GM18858 (cell line): ENCODE data around the gene HRH3.

Experiments used
- ATAC-seq: cut with Tn5 transposase; IDR thresholded peaks from one replicate; pipeline ENCODE4 v1.9.1; 2021; ENCODE audit not compliant: unreplicated experiment

The HRH3 gene

DNA sequence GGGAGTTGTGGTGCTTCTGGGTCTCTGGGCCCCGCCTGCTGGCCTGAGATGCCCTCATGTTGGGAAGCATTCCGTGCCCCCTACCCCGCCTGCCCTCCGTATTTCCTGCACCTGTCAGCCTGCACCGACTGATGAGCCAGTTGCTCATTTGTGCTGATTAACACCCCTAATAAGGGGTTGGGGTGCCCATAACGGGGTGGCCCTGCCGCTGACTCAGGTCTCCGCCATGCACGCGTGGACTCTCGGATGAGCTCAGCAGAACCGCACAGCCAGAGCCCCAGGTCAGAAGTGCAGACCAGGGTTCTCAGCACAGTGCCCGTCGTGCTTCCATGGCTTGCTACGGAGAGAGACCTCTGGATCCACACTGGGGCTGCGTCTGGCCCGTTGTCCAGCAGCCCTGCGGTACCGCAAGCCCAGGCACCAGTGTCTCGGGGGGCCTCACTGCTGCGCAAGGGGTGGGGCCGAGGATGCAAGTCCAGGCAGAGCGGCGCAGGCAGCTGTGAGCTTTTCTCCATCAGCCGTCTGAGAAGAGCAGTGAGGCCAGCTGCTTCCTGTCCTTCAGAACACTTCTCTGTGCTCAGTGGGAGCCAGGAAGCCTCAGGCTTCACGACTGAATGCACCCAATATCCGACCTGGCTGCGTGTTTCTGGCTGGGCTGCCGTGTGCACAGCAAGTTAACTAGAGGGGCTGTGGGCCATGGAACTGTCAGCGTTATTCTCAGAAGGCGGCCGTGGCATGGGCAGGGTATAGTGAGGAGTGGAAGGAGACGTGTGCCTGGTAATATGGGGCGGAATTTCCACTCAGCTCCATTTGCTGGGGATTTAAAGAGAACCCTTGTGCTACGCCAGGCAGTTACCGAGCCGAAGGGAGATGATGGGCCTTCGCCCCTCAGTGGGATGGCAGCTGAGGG is 18.6 kb downstream of the HRH3 start:
- ATAC-seq: peak; percentile 62

DNA sequence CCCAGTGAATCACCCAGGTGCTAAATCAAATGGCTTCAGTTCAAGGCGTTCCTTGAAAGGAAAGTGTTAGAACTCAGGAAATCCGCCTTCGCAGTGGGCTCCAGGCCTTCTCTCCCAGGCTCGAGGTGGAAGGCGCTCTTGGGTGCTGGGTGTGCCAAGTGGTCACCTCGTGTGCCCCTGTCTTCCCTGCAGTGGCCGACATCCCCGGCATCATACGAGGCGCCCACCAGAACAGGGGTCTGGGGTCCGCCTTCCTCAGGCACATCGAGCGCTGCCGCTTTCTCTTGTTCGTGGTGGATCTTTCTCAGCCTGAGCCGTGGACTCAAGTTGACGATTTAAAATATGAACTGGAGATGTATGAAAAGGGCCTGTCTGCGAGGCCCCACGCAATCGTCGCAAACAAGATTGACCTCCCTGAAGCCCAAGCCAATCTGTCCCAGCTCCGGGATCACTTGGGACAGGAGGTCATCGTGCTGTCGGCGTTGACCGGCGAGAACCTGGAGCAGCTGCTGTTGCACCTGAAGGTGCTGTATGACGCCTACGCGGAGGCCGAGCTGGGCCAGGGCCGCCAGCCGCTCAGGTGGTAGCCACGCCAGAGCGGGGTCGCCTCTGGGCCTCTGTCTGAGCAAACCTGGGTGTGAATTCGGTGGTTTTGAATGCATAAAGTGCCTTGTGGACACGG is 19.4 kb downstream of the HRH3 start:
- ATAC-seq: no peak

DNA sequence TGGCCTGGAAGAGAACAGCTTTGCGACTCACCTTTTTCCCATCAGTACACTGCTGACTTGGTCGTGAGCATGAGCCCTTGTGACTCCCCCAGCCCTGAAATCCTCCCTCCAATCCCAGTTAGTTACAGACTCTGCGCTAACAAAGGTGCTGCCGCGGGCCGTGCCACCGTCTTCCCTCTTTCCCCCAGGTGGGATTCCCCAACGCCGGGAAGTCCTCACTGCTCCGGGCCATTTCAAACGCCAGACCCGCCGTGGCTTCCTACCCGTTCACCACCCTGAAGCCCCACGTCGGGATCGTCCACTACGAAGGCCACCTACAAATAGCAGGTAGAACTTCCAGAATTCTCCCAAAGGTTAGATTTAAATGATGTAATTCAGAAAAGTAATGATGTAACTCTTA is 21.1 kb downstream of the HRH3 start:
- no peak for ATAC-seq

DNA sequence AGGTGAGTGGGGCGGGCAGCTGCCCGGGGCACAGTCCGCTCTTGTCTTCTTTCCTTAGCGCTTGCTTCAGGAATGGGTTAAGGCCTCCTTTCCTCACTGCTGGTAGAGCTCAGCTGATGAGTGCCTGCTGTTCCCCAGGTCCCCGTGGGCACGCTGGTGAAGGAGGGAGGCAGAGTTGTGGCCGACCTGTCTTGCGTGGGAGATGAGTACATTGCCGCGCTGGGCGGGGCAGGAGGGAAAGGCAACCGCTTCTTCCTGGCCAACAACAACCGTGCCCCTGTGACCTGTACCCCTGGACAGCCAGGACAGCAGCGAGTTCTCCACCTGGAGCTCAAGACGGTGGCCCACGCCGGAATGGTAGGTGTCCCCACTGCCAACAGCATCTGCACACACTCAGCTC is 21.6 kb downstream of the HRH3 start:
- no peak for ATAC-seq

DNA sequence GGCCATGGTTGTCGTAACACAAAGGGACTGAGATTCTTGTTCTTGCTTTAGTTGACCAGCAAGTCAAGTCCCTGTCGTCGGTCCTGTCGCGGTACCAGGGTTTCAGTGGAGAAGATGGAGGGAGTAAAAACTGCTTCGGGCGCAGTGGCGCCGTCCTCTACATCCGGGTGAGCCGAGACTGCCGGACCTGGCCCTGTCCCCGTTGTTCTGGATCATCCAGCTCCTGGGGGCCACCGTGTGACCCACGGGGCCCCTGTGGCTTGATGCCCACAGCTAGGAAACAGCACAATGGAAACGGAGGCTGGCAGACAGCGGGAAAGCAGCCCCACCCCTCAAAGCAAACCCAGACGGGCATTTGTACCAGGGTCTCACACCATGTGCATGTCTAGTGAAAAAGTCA is 22.3 kb downstream of the HRH3 start:
- ATAC-seq: no peak

DNA sequence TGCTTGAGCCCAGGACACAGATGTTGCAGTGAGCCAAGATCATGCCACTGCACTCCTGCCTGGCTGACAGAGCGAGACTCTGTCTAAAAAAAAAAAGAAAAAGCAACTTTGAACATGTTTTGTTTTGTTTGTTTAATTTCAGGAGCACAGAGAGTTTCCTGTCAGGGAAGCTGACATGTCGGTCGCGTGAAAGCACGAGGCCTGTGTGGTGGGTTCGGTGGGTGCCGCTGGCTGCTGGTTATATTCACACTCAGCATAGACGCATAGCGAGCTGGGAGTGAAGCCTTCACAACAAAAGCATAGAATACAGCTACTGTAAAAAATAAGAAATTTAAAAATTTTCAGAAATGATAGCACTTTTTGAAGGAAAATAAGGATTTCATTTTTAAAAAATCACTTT is 22.8 kb downstream of the HRH3 start:
- no peak for ATAC-seq

DNA sequence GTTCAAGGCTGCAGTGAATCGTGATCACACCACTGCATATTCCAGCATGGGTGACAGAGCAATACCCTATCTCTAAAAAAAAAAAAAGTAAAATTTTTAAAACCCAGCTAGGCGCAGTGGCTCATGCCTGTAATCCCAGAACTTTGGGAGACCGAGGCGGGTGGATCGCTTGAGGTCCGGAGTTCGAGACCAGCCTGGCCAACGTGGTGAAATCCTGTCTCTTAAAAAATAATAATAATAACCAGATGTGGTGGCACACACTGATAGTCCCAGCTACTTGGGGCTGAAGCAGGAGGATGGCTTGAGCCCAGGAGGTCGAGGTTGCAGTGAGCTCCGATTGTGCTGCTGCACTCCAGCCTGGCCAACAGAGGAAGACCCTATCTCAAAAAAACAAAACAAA is 23.8 kb downstream of the HRH3 start:
- no peak for ATAC-seq

DNA sequence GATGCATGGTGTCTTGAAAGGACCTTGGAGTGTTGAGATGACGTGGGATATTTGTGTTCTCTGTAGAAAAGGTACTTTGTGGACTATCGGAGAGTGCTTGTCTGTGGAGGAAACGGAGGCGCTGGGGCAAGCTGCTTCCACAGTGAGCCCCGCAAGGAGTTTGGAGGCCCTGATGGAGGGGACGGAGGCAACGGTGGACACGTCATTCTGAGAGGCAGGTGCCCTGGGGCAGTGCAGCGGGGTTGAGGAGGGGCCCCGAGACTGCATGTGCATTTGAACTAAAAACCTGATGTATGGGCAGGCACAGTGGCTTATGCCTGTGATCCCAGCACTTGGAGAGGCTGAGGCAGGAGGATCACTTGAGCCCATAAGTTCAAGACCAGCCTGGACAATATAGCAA is 24.3 kb downstream of the HRH3 start:
- no peak for ATAC-seq

DNA sequence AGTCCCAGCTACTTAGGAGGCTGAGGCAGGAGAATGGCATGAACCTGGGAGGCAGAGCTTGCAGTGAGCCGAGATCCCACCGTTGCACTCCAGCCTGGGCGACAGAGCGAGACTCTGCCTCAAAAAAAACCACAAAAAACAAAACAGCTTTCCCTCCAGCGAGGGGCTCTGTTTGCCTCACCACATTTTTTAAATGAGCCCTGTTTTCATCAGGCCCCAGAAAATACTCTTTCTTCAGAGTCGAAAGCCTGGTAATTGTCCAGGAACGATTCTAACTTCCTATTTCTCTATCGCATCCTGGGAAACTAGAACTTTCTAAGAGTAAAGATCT is 25.0 kb downstream of the HRH3 start:
- no peak for ATAC-seq

DNA sequence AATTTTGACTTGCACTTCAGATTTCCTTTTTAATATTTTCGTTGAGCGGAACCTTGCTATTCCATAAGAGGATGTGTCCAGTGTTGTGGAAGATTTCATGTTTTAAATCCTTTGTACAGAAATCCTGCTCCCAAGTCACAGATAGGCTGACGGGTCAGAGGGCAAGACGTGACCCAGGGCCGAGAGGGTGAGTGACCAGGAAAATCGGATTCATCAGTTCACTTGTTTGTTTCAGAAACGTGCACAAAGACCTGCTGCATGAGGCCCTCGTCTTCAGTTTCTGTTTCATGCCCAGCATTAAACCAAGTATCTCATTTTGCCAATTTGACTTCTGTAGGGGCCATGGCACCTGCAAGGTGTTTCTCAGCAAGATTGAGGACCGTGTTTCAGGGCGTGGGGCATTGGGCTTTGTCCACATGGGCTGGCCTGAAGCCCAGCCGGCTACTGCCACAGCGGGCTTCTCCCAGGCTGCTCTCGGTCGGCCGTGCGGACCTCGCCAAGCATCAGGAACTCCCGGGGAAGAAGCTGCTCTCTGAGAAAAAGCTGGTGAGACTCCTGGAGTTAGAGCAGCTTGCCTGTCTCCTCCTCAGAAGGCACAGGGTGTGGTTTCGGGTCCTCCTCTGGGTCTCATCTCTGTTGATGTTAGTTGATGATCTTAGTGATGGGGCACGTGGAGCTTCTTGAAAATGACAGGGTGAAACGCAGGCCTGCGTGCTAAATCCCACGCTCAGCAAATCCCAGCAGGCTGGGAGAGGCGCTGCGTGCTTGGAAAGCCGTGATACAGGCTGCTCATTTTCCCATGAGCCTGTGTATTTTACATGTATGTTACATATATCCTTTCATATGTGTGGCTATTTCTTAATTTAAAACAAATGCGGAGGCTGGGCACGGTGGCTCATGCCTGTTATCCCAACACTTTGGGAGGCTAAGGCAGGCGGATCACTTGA is 26.7 kb downstream of the HRH3 start:
- ATAC-seq: no peak

DNA sequence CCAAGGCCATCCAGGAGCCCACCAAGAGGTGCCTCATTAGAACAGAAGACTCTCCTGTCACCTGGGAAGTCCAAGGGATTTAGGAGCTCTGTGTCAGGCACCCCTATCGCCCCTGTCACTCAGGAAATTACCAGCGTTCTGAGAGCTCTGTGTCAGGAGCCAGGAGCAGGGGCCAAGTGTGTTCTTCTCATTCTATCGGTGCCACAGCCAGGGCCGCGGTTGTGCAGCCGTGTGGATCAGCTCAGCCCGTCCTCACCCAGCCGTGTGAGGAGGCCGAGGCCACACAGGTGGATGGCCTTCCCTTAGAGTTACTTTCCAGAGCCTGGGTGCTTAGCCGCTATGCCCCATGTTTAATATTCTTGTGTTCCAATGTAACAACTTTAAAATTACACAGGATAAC is 27.4 kb downstream of the HRH3 start:
- no peak for ATAC-seq

DNA sequence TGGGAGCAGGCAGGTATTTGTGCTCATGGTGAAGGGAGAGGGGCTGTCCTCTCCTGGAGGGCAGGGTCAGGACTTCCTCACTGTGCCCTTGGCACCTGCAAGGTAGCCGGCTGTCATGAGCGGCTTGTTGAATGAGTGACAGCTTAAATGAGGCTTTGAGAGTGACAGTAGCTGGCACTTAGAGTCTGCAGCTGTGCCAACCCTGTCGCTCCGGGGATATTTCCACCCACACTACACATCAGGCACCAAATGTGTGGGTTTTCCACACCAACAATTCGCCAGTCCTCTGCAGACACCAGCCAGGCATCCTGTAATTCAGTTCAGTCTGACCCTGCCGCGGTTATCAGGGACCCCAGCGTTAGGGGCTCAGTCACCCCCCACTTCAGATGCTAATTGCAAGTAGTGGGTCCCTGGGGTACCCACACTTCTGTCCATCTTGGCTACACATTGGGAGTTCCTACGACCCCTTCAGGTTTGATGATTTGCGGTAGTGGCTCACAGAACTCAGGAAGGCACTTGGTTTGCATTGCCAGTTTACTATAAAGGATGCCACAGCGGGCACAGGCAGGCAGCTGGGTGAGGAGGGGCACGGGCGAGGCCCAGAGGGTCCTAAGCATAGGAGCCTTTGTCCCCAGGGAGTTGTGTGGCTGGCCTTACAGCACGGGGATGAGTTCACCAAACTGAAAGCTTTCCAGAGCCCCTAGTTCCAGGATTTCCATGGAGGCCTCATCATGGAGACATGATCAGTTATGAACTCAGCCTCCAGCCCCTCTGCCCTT is 28.1 kb downstream of the HRH3 start:
- no peak for ATAC-seq

DNA sequence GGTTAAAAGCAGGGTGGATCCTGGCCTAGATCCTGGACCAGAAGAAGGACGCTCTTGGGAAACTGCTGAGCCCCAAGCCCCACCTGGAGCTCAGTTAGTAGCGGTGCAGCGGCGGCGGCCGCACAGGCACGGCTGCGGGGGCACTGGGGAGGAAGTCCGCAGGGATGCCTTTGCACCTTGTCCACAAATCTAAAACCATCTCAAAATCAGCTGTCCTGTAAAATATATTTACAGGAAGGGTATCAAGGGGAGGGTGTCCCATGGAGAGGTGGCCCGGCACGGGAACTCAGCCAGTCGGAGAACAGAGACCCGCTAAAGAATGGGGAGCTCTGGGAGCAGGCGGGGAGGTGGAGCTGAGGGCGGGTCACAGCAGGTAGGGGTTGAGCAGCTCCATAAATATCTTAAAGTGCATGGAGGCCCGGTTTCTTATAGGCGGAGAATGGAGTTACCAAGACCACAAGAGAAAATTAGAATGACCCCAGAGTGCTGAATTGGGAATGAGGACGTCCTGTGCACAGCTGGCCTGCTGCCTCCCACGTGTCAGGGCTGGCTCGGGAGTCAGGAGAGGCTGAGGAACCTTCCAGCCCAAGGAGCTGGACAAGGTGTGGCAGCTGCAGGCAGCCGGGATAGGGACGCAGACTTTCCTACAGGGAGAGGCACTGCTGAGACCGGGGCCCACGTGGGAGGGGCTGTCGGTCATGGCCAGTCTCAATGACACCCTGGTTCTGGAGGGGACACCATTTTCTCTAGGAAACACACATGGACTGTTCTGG is 29.3 kb downstream of the HRH3 start:
- ATAC-seq: no peak

DNA sequence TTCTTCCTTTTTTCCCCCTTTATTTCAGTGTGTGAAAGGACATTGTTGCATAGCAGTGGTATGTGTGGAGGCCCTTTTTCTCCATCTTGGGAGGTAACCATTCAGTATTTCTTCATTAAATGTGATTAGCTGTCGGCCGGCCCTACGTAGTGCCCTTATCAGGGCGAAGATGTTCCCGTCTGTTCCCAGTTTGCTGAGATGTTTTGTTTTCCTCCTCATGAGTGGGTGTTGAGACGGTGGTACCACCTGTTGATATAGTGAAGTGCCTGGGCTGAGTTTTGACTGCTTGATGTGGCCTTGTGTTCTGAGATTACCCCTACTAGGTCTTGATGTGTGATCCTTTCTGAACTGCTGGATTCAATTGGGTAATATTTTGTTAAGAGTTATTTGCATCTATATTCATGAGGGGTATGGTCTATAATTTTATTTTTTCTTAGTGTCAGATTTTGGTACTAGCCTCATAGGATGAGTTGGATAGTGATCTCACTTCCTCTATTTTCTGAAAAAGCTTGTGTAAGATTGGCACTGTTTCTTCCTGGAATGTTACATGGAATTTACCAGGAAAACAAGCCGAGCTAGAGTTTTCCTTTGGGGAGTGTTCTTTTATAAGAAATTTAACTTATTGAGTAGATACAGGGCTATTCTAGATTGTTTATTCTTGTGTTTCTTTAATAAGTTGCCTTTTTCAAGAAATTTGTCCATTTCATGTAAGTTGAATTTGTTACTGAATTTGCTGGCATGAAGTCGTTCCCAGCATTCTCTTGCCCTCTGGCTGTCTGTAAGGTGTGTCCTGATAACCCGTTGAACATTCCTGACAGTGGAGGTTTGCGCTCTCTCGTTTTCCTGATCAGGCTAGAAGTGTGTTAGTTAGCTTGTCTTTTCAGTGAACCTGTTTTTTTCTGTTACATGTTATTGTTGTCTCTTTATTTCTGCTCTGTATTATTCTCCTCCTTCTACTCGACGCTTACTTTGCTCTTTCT is 32.9 kb downstream of the HRH3 start:
- no peak for ATAC-seq

DNA sequence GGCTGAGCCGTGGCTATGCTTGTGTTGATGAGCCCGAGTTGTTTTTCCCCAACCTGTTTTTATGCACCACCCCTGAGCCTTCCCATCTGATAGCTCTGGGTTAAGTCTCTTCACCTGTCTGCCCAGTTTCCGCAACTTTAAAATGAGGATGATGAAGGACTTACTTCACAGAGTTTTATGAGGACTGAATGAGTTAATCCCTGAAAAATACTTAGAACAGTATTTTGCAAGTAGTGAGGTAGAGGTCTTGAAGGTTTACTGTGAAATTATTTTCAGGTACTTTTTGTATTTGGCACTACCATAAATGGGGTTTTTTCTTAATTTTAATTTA is 34.0 kb downstream of the HRH3 start:
- ATAC-seq: no peak

DNA sequence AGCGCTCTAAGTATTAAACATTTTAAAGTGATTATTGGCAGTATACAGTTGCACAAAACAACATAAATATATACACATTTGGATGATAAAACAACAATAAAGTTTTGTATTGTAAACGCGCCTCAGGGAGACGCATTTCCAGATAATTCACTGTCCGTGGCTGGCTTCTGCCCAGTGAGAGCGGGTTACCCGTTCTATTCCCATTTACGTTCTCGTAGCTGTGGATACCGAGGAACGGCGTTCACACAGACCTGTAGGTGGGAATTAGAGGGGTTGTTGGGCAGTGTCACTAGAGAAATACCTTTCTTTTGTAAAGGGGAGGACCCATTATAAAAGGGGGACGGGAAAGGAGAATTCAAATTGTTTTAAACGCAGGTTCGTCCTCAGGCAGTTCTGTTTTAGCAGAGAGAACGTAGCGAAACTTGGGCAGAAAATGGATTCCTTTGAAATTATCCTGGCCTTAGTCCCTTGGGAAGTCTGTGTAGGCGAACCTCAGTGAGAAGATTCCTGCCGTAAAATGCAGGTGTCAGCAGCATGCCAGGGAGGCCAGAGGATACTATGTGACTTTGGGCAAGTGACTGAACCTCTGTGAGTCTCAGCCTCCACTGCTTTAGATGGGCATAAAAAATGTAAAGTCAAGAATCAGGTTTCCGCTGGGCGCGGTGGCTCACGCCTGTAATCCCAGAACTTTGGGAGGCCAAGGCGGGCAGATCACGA is 36.5 kb downstream of the HRH3 start:
- ATAC-seq: no peak

DNA sequence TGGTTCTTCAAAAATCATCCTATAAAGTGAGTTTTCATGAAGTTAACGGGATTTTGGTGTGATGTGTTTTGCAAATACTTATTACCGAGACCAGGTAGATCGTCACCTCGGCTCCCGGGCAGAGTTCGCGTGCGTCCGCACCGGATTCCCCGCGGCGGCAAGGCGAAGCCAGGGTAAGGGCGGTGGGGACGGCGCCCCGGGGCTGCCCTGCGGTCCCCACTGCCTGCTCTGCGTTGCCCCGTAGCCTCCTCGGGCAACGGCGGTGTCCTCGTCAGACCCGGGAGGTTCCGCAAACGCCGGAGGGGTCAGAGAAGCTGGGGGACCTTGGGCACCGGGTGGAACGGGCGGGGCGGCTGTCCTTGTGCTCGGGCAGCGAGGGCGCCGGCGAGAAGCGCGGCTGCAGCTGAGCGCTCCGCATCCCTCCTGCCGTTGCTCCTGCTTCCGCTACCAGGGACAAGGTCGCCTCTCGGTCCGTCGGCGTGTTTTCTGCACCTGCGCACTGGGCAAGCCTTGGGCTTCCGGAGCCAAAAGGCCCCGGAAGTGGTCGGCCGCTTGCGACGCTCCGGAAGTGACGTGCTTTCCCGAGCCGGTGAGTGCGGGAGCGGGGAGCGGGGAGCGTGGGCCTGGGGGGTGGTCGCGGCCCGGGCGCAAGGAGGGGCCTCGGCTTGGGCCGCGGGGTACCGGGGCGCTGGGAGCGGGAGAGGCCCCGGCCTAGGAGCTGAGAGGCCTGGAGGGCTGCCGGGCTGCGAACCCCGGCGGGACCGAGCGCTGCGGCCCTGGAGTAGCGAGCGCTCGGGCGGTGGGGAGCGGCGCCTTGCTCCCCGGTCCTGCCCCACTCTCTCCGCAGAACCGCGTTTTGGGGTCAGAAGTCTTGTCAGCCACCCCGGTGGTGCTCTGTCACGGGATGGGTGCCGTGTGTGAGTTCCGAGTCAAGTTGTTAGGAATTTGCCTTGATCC is 37.3 kb downstream of the HRH3 start, which contains the start of gene MTG2:
Gene MTG2, plus strand, starts transcription at position 560 of the 957 bp plus-strand sequence. CDS start 10,393 bp downstream, outside the sequence.
- peak; percentile 91 for ATAC-seq
